SK-N-SH treated with all-trans-retinoic acid at 6 μM for 48 hours (cell line): ENCODE measurements around the gene CNP.

Experiments used
- ATAC-seq: fragments of 200-7000 bp; cut with Tn5 transposase; 3 replicates; pipeline ENCODE4 v1.9.1; 2020; ENCODE audit warnings: mild to moderate bottlenecking, moderate library complexity
- ARNTL ChIP-seq: fragments of 450-650 bp; formaldehyde crosslinking; IDR thresholded peaks from 2 replicates; pipeline ENCODE4 v1.5.0; 2020; ENCODE audit warnings: low read depth, mild to moderate bottlenecking, moderate library complexity, borderline replicate concordance
- BACH2 ChIP-seq: fragments of 250-450 bp; sonication (Bioruptor Pico); IDR thresholded peaks from 2 replicates; pipeline ENCODE4 v1.9.0; 2021; ENCODE audit warnings: mild to moderate bottlenecking, borderline replicate concordance
- CREB5 ChIP-seq: fragments of 250-450 bp; sonication (Bioruptor Pico); IDR thresholded peaks from 2 replicates; pipeline ENCODE4 v1.5.1; 2020; ENCODE audit warnings: low read depth, mild to moderate bottlenecking, moderate library complexity
- CSDC2 ChIP-seq: fragments of 250-450 bp; sonication (Bioruptor Pico); IDR thresholded peaks from 2 replicates; pipeline ENCODE4 v1.5.0; 2020; ENCODE audit warnings: mild to moderate bottlenecking, moderate library complexity
- CSRNP3 ChIP-seq: fragments of 250-450 bp; sonication (Bioruptor Pico); IDR thresholded peaks from 2 replicates; pipeline ENCODE4 v1.5.1; 2021; ENCODE audit warnings: mild to moderate bottlenecking, moderate library complexity
- ESRRG ChIP-seq: fragments of 250-450 bp; sonication (Bioruptor Pico); IDR thresholded peaks from 2 replicates; pipeline ENCODE4 v1.6.1; 2021; ENCODE audit warnings: mild to moderate bottlenecking
- GLIS3 ChIP-seq: fragments of 250-450 bp; sonication (Bioruptor Pico); IDR thresholded peaks from 2 replicates; pipeline ENCODE4 v1.5.0; 2020; ENCODE audit warnings: mild to moderate bottlenecking, moderate library complexity
- ISL1 ChIP-seq: fragments of 250-450 bp; sonication (Bioruptor Pico); IDR thresholded peaks from 2 replicates; pipeline ENCODE4 v2.1.2; 2022; ENCODE audit warnings: mild to moderate bottlenecking, moderate library complexity
- OSR1 ChIP-seq: fragments of 250-450 bp; sonication (Bioruptor Pico); IDR thresholded peaks from 2 replicates; pipeline ENCODE4 v1.8.0; 2022; ENCODE audit warnings: moderate library complexity, mild to moderate bottlenecking, inconsistent platforms
- PATZ1 ChIP-seq: fragments of 250-450 bp; sonication (Bioruptor Pico); IDR thresholded peaks from 2 replicates; pipeline ENCODE4 v1.8.0; 2020; ENCODE audit warnings: mild to moderate bottlenecking, moderate library complexity, borderline replicate concordance
- POU6F1 ChIP-seq: fragments of 250-450 bp; sonication (Bioruptor Pico); IDR thresholded peaks from 2 replicates; pipeline ENCODE4 v1.8.0; 2021; ENCODE audit warnings: low read depth, mild to moderate bottlenecking, moderate library complexity, borderline replicate concordance
- PPARA ChIP-seq: fragments of 250-450 bp; sonication (Bioruptor Pico); IDR thresholded peaks from 2 replicates; pipeline ENCODE4 v1.5.0; 2020; ENCODE audit warnings: mild to moderate bottlenecking, borderline replicate concordance
- RARB ChIP-seq: fragments of 250-450 bp; sonication (Bioruptor Pico); IDR thresholded peaks from 2 replicates; pipeline ENCODE4 v1.8.0; 2021; ENCODE audit warnings: mild to moderate bottlenecking, moderate library complexity
- SNAI2 ChIP-seq: fragments of 250-450 bp; sonication (Bioruptor Pico); IDR thresholded peaks from 2 replicates; pipeline ENCODE4 v1.5.0; 2020; ENCODE audit warnings: mild to moderate bottlenecking, moderate library complexity
- TCF4 ChIP-seq: fragments of 250-450 bp; sonication (Bioruptor Pico); IDR thresholded peaks from 2 replicates; pipeline ENCODE4 v1.8.0; 2021; ENCODE audit warnings: mild to moderate bottlenecking, moderate library complexity, borderline replicate concordance
- TOX ChIP-seq: fragments of 250-450 bp; sonication (Bioruptor Pico); IDR thresholded peaks from 2 replicates; pipeline ENCODE4 v1.8.0; 2021; ENCODE audit warnings: mild to moderate bottlenecking, moderate library complexity, borderline replicate concordance
- TSHZ2 ChIP-seq: fragments of 250-450 bp; sonication (Bioruptor Pico); IDR thresholded peaks from 2 replicates; pipeline ENCODE4 v1.5.0; 2020; ENCODE audit warnings: mild to moderate bottlenecking, moderate library complexity
- ZFP3 ChIP-seq: fragments of 250-450 bp; sonication (Bioruptor Pico); IDR thresholded peaks from 2 replicates; pipeline ENCODE4 v1.5.0; 2020; ENCODE audit warnings: mild to moderate bottlenecking, moderate library complexity
- ZFP30 ChIP-seq: fragments of 450-650 bp; formaldehyde crosslinking; IDR thresholded peaks from 2 replicates; pipeline ENCODE4 v1.5.0; 2022; ENCODE audit warnings: mild to moderate bottlenecking, moderate library complexity
- ZNF565 ChIP-seq: fragments of 450-650 bp; formaldehyde crosslinking; conservative IDR thresholded peaks from 2 replicates; pipeline ENCODE4 v1.5.0; 2020; ENCODE audit warnings: low read depth, mild to moderate bottlenecking, moderate library complexity
- ZNF8 ChIP-seq: fragments of 450-650 bp; formaldehyde crosslinking; IDR thresholded peaks from 2 replicates; pipeline ENCODE4 v1.5.0; 2020; ENCODE audit warnings: mild to moderate bottlenecking, moderate library complexity

The CNP gene

GRCh38 chr17:41943492-41943891 is 23.1 kb upstream of the CNP start (continued):
- no peak for TF ChIP-seq CSDC2 (CRISPR knock-in tag)

GRCh38 chr17:41944943-41945342 is 21.7 kb upstream of the CNP start:
- no peak for TF ChIP-seq ZFP3 (CRISPR knock-in tag)
- TF ChIP-seq PPARA: no peak
- no peak for TF ChIP-seq POU6F1 (CRISPR knock-in tag)
- TF ChIP-seq CSDC2 (CRISPR knock-in tag): no peak
- TF ChIP-seq GLIS3 (CRISPR knock-in tag): no peak
- no peak for TF ChIP-seq BACH2 (CRISPR knock-in tag)
- no peak for TF ChIP-seq OSR1 (CRISPR knock-in tag)
- no peak for TF ChIP-seq ZFP30 (CRISPR knock-in tag)
- no peak for ATAC-seq

GRCh38 chr17:41948762-41949460 is 17.7 kb upstream of the CNP start:
- ATAC-seq: no peak
- TF ChIP-seq CSRNP3 (CRISPR knock-in tag) (no peak), OSR1 (CRISPR knock-in tag) (no peak), ZNF565 (CRISPR knock-in tag) (no peak), ZFP30 (CRISPR knock-in tag) (no peak), ARNTL (CRISPR knock-in tag) (no peak)

- TF ChIP-seq BACH2 (CRISPR knock-in tag) (no peak), ISL1 (no peak), ZFP30 (CRISPR knock-in tag) (no peak), TCF4 (no peak), SNAI2 (no peak), POU6F1 (CRISPR knock-in tag) (no peak), TOX (no peak), CSRNP3 (CRISPR knock-in tag) (no peak), PATZ1 (no peak), ARNTL (CRISPR knock-in tag) (no peak), CREB5 (CRISPR knock-in tag) (no peak), PPARA (no peak), OSR1 (CRISPR knock-in tag) (no peak), ZNF8 (CRISPR knock-in tag) (no peak), GLIS3 (CRISPR knock-in tag) (no peak), TSHZ2 (CRISPR knock-in tag) (no peak), CSDC2 (CRISPR knock-in tag) (no peak), RARB (CRISPR knock-in tag) (no peak), ZNF565 (CRISPR knock-in tag) (no peak), ESRRG (CRISPR knock-in tag) (no peak)
- no peak for ATAC-seq
Observed at GRCh38 chr17:41956522-41956921, 10.1 kb upstream of the CNP start.
